ENCODE results near the gene SLITRK1.

DNA sequence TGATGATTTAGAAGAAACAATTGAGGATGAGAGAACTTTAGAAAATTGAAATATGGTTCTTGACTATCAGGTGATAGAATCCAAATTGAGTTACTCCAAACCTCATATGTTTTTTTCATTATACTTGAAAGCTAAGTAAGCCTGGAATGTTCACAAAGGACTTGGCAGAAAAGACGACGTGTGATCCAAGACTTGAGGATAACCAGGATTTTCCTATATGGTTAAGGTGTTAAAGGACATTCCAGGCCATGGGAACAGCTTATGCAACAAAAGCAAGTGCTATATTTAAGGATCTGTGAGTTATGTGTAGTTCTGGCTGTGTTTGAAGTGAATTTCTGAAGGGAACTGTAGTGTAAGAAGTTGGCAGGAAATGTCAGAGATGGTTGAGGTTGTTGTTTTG, 52.5 kb downstream of the SLITRK1 start:
- TF ChIP-seq, protein P1, sequence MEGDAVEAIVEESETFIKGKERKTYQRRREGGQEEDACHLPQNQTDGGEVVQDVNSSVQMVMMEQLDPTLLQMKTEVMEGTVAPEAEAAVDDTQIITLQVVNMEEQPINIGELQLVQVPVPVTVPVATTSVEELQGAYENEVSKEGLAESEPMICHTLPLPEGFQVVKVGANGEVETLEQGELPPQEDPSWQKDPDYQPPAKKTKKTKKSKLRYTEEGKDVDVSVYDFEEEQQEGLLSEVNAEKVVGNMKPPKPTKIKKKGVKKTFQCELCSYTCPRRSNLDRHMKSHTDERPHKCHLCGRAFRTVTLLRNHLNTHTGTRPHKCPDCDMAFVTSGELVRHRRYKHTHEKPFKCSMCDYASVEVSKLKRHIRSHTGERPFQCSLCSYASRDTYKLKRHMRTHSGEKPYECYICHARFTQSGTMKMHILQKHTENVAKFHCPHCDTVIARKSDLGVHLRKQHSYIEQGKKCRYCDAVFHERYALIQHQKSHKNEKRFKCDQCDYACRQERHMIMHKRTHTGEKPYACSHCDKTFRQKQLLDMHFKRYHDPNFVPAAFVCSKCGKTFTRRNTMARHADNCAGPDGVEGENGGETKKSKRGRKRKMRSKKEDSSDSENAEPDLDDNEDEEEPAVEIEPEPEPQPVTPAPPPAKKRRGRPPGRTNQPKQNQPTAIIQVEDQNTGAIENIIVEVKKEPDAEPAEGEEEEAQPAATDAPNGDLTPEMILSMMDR (conservative IDR thresholded peaks at IDR 0.05) = no peak
- TF ChIP-seq EZH2 (IDR thresholded peaks at IDR 0.05; ENCODE audit: low read depth) = no peak

Measured in PC-9 (cell line).